DND-41 (cell line): ENCODE data around the gene RASSF8.

Experiments
- EZH2 ChIP-seq: IDR thresholded peaks from 3 replicates; pipeline ENCODE4 v1.6.1; 2012; ENCODE audit warnings: borderline replicate concordance, low read depth, mild to moderate bottlenecking, moderate library complexity, low read length, inconsistent platforms; ENCODE audit not compliant: severe bottlenecking
- TF ChIP-seq, protein P1 (sequence below): IDR thresholded peaks from 2 replicates; pipeline ENCODE4 v1.5.1; 2012; ENCODE audit warnings: borderline replicate concordance, low read length, moderate library complexity, mild to moderate bottlenecking; ENCODE audit not compliant: poor library complexity, severe bottlenecking; ENCODE audit errors: extremely low read depth

DNA sequence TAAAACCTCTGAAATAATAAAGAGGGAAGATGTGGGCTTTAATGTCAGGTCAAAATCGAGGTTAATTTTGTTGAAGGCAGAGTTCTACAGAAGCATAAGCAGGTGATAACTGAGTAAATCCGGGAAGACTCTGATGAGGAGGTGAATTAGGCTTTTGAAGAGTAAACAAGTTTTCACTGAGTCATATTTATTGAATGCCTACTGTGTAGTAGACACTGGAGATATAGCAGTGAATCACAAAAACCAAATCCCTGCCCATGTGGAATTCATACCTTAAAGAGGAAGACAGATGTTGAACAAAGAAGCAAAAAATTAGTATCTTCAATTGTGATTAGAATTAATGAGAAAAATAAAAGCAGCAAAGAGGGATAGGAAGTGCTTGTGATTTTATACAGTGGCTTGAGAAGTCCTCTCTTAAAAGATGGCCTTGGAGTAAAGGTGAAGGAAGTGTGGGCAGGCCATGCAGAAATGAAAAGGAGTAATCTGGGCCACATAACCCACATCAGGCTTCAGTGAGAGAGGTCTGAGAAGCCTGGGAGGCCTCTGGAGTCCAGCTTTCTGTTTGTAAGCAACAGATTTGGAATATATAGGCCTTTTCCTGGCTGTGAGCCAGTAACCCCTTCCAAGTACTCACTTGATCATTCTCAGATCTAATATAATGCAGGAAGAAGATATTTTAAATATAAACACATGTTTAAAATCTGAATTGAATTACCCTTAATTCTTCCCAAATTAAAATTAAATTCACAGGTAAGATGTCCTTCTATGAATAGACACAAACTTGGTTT lies 119.6 kb downstream of the RASSF8 start:
- TF ChIP-seq, protein P1, sequence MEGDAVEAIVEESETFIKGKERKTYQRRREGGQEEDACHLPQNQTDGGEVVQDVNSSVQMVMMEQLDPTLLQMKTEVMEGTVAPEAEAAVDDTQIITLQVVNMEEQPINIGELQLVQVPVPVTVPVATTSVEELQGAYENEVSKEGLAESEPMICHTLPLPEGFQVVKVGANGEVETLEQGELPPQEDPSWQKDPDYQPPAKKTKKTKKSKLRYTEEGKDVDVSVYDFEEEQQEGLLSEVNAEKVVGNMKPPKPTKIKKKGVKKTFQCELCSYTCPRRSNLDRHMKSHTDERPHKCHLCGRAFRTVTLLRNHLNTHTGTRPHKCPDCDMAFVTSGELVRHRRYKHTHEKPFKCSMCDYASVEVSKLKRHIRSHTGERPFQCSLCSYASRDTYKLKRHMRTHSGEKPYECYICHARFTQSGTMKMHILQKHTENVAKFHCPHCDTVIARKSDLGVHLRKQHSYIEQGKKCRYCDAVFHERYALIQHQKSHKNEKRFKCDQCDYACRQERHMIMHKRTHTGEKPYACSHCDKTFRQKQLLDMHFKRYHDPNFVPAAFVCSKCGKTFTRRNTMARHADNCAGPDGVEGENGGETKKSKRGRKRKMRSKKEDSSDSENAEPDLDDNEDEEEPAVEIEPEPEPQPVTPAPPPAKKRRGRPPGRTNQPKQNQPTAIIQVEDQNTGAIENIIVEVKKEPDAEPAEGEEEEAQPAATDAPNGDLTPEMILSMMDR = no peak
- TF ChIP-seq EZH2 = no peak
